Measurements from ENCODE around the gene CACNA1G. TPM values are rescaled to one million over a fixed set of nuclear protein-coding genes. Genes with fewer than 3 reads are reported as not detected.

Gene CACNA1G
- total and polyA plus RNA-seq, 4 donors = under 0.01 to 0.14 (median 0.01) TPM; not detected in 1

DNA sequence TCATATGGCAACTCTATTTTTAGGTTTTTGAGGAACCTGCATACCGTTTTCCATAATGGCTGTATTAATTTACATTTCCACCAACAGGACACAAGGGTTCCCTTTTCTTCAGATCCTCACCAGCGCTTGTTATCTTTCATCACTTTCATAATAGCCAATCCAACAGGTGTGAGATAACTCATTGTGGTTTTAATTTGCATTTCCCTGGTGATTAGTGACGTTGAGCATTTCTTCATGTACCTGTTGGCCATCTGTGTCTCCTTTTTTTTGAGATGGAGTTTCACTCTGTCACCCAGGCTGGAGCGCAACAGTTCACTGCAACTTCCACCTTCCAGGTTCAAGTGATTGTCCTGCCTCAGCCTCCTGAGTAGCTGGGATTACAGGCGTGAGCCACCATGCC is 38.0 kb downstream of the CACNA1G start:
- WGBS = 85% methylated on average over 5 of the region's 5 CpGs
- no peaks in the 10 kb centered on the region for H3K27me3 ChIP-seq (ENCODE audit: control insufficient read depth in 4 of 4, insufficient read depth in 4 of 4, low read length in 3 of 4)
- H3K4me1 ChIP-seq (ENCODE audit: control insufficient read depth in 4 of 4, insufficient read depth in 4 of 4, low read length in 3 of 4) = no peaks in the 10 kb centered on the region
- no peak for DNase-seq (ENCODE audit: low spot score)
- no peak for TF ChIP-seq FOXA1 (IDR thresholded peaks at IDR 0.05)
- no peak for TF ChIP-seq EGR1 (IDR thresholded peaks at IDR 0.05; ENCODE audit: low read depth in 2 of 2)
- TF ChIP-seq REST (IDR thresholded peaks at IDR 0.05) = no peak
- no peak for TF ChIP-seq HNF4G (IDR thresholded peaks at IDR 0.05)
- no peak for TF ChIP-seq YY1 (IDR thresholded peaks at IDR 0.05)
- no peak for TF ChIP-seq MAX (IDR thresholded peaks at IDR 0.05)
- TF ChIP-seq TAF1 (conservative IDR thresholded peaks at IDR 0.05) = no peak
- TF ChIP-seq, protein P1, sequence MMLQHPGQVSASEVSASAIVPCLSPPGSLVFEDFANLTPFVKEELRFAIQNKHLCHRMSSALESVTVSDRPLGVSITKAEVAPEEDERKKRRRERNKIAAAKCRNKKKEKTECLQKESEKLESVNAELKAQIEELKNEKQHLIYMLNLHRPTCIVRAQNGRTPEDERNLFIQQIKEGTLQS (IDR thresholded peaks at IDR 0.05) = no peak
- TF ChIP-seq HNF4A (conservative IDR thresholded peaks at IDR 0.05) = no peak
- no peak for TF ChIP-seq RXRA (IDR thresholded peaks at IDR 0.05)
- no peak for TF ChIP-seq FOXA2 (IDR thresholded peaks at IDR 0.05)
- TF ChIP-seq RAD21 (IDR thresholded peaks at IDR 0.05) = no peak
- no peak for TF ChIP-seq ZBTB33 (IDR thresholded peaks at IDR 0.05)
- TF ChIP-seq JUND (IDR thresholded peaks at IDR 0.05) = no peak
- TF ChIP-seq NR2F2 (IDR thresholded peaks at IDR 0.05) = no peak
- TF ChIP-seq SP1 (IDR thresholded peaks at IDR 0.05) = no peak
- TF ChIP-seq, protein P2, sequence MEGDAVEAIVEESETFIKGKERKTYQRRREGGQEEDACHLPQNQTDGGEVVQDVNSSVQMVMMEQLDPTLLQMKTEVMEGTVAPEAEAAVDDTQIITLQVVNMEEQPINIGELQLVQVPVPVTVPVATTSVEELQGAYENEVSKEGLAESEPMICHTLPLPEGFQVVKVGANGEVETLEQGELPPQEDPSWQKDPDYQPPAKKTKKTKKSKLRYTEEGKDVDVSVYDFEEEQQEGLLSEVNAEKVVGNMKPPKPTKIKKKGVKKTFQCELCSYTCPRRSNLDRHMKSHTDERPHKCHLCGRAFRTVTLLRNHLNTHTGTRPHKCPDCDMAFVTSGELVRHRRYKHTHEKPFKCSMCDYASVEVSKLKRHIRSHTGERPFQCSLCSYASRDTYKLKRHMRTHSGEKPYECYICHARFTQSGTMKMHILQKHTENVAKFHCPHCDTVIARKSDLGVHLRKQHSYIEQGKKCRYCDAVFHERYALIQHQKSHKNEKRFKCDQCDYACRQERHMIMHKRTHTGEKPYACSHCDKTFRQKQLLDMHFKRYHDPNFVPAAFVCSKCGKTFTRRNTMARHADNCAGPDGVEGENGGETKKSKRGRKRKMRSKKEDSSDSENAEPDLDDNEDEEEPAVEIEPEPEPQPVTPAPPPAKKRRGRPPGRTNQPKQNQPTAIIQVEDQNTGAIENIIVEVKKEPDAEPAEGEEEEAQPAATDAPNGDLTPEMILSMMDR (IDR thresholded peaks at IDR 0.05; ENCODE audit: low read depth, low read length, missing input control) = no peak
- no peak for TF ChIP-seq GABPA (IDR thresholded peaks at IDR 0.05 in 1 of 2, conservative IDR thresholded peaks at IDR 0.05 in 1 of 2)
- no peaks in the 10 kb centered on the region for H3K36me3 ChIP-seq (ENCODE audit: control insufficient read depth in 4 of 4, insufficient read depth in 3 of 4, low read depth in 1 of 4, low read length in 3 of 4)
- no peaks in the 10 kb centered on the region for H3K9me3 ChIP-seq (ENCODE audit: control insufficient read depth in 4 of 4, low read length in 3 of 4)
- no peak overlapping the region for H3K27ac ChIP-seq (ENCODE audit: low read depth in 1 of 2, low read length in 2 of 2)
- no peak overlapping the region for H3K4me3 ChIP-seq (ENCODE audit: low read depth in 1 of 3, low read length in 3 of 3)
- H3K9ac ChIP-seq (ENCODE audit: low read depth in 1 of 2, low read length in 2 of 2) = no peak overlapping the region

Measured in liver (tissue), 9 donors.